Endothelial cell of umbilical vein (primary cell): ENCODE data around the gene HPGD. TPM values are rescaled to one million over a fixed set of nuclear protein-coding genes. Genes with fewer than 3 reads are reported as not detected.

Experiments used
- BruUV-seq: library from RNA; stranded (reverse); fragments of 400-500 nt; replicated peaks from 2 replicates; lab custom pipeline; 2021; lab: Mats Ljungman, UMichigan
- CTCF ChIA-PET: fragments of 300-600, 350-600 bp; sonication (Branson Sonifier 250); formaldehyde crosslinking; loops from one replicate; lab custom pipeline; 2021; ENCODE audit warnings: antibody characterized with exemption, inconsistent platforms; lab: Charles Lee
- POLR2A ChIA-PET: fragments of 300-600, 350-600 bp; sonication (Branson Sonifier 250); formaldehyde crosslinking; loops from one replicate; lab custom pipeline; 2021; ENCODE audit warnings: antibody characterized with exemption, inconsistent platforms; lab: Charles Lee
- DNase-seq: peaks from one replicate; pipeline ENCODE4 v3.0.0-alpha.2; 2011; ENCODE audit warnings: low read depth, low spot score
- FAIRE-seq: peaks from 2 replicates; lab custom pipeline; 2011; peaks lifted over from hg19 to GRCh38; lab: Jason Lieb, UNC
- H2AFZ ChIP-seq: 2 replicates; pipeline ENCODE4 v1.6.0; 2012; ENCODE audit warnings: low read depth, low read length, control low read depth, inconsistent platforms
- H3K27ac ChIP-seq: 2 replicates; pipeline ENCODE4 v1.5.1; 2011; ENCODE audit warnings: low read depth, mild to moderate bottlenecking, control low read depth, low read length, moderate library complexity; ENCODE audit not compliant: insufficient read depth
- H3K27me3 ChIP-seq, 2 experiments: 2 replicates each; pipeline versions ENCODE4 v1.6.0 to v1.6.1; 2011; ENCODE audit warnings: low read length in 2 of 2, mixed read lengths in 1 of 2; ENCODE audit not compliant: control insufficient read depth in 2 of 2, insufficient read depth in 2 of 2
- H3K36me3 ChIP-seq, 2 experiments: 2 replicates in 1 of 2; 3 replicates in 1 of 2; pipeline ENCODE4 v1.5.1; 2011; ENCODE audit warnings: low read length in 2 of 2, mild to moderate bottlenecking in 1 of 2, moderate library complexity in 1 of 2; ENCODE audit not compliant: control insufficient read depth in 2 of 2, insufficient read depth in 2 of 2; ENCODE audit errors: extremely low read depth in 1 of 2
- H3K4me1 ChIP-seq: 3 replicates; pipeline ENCODE4 v1.5.1; 2011; ENCODE audit warnings: mild to moderate bottlenecking, low read length; ENCODE audit not compliant: control insufficient read depth, insufficient read depth; ENCODE audit errors: extremely low read depth
- H3K4me2 ChIP-seq: 2 replicates; pipeline ENCODE4 v1.6.1; 2011; ENCODE audit warnings: low read length, control low read depth, mixed read lengths; ENCODE audit not compliant: insufficient read depth
- H3K4me3 ChIP-seq, 3 experiments: fragments of 200-600 bp in 1 of 3; sonication (generic), shearing (Covaris generic) in 1 of 3; replicated peaks in 1 of 3; 2 replicates each; pipeline ENCODE4 v1.5.1; 2011 to 2016; ENCODE audit warnings: control low read depth in 3 of 3, low read length in 3 of 3, mild to moderate bottlenecking in 2 of 3, inconsistent platforms in 1 of 3, low read depth in 1 of 3, moderate library complexity in 1 of 3; ENCODE audit not compliant: insufficient read depth in 1 of 3
- H3K79me2 ChIP-seq: 2 replicates; pipeline ENCODE4 v1.6.0; 2012; ENCODE audit warnings: low read length, inconsistent platforms; ENCODE audit not compliant: control insufficient read depth, insufficient read depth
- H3K9ac ChIP-seq: replicated peaks from 2 replicates; pipeline ENCODE3; 2011; ENCODE audit warnings: low read length, control low read depth; ENCODE audit not compliant: insufficient read depth; ENCODE audit errors: extremely low read depth
- H3K9me1 ChIP-seq: replicated peaks from 3 replicates; pipeline ENCODE4 v1.6.0; 2011; ENCODE audit warnings: mild to moderate bottlenecking, low read length; ENCODE audit not compliant: control insufficient read depth, insufficient read depth; ENCODE audit errors: extremely low read depth
- H3K9me3 ChIP-seq: replicated peaks from 2 replicates; pipeline ENCODE4 v1.5.1; 2012; ENCODE audit warnings: low read length, inconsistent platforms; ENCODE audit not compliant: control insufficient read depth, insufficient read depth
- H4K20me1 ChIP-seq: replicated peaks from 2 replicates; pipeline ENCODE3; 2011; ENCODE audit warnings: mild to moderate bottlenecking, low read length; ENCODE audit not compliant: control insufficient read depth, insufficient read depth; ENCODE audit errors: extremely low read depth
- EZH2 ChIP-seq: IDR thresholded peaks from 2 replicates; pipeline ENCODE4 v1.6.1; 2012; ENCODE audit warnings: borderline replicate concordance, low read depth, mild to moderate bottlenecking, moderate library complexity, low read length, inconsistent platforms; ENCODE audit not compliant: severe bottlenecking
- FOS ChIP-seq: IDR thresholded peaks from 2 replicates; pipeline ENCODE4 v1.6.1; 2011; ENCODE audit warnings: mild to moderate bottlenecking, low read length, moderate library complexity, borderline replicate concordance; ENCODE audit not compliant: insufficient read depth
- GATA2 ChIP-seq: IDR thresholded peaks from 2 replicates; pipeline ENCODE4 v1.7.0; 2011; ENCODE audit warnings: low read depth, mild to moderate bottlenecking, moderate library complexity, mixed read lengths, low read length; ENCODE audit not compliant: insufficient read length, insufficient read depth
- JUN ChIP-seq: IDR thresholded peaks from 2 replicates; pipeline ENCODE4 v1.6.1; 2011; ENCODE audit warnings: borderline replicate concordance, low read depth; ENCODE audit not compliant: insufficient read length, insufficient read depth
- MAX ChIP-seq: IDR thresholded peaks from 2 replicates; pipeline ENCODE4 v1.6.1; 2011; ENCODE audit not compliant: insufficient read depth, insufficient read length
- MYC ChIP-seq: IDR thresholded peaks from one replicate; pipeline ENCODE4 v1.6.1; 2011; ENCODE audit warnings: mild to moderate bottlenecking, low read depth, low read length
- POLR2A ChIP-seq: IDR thresholded peaks from 2 replicates; pipeline ENCODE4 v1.6.1; 2012; ENCODE audit warnings: low read depth, mild to moderate bottlenecking, control low read depth, low read length
- POLR2AphosphoS5 ChIP-seq: IDR thresholded peaks from 2 replicates; pipeline ENCODE4 v1.6.1; 2012; ENCODE audit warnings: low read depth, mild to moderate bottlenecking, control low read depth, low read length, moderate library complexity; ENCODE audit not compliant: insufficient read depth
- dilution Hi-C: fragments of 300-500 bp; cut with MboI; formaldehyde crosslinking; loops from one replicate; pipeline ENCODE4 v1.15.0; 2019; ENCODE audit warnings: low sequenced_read_pairs; ENCODE audit not compliant: extremely low pct_ligation_motif_present
- intact Hi-C: fragments of 100-400 bp; cut with micrococcal nuclease; formaldehyde crosslinking; loops from one replicate; pipeline ENCODE4 v1.10.0; 2022
- polyA plus RNA-seq, 4 experiments: library from polyadenylated mRNA; depleted of rRNA in 3 of 4; stranded (reverse) in 3 of 4; unstranded in 1 of 4; fragments of >200 nt; gene quantifications; 2 replicates each; pipeline versions ENCODE4 v1.2.1 to v1.2.3, GENCODE V29; 2011 to 2012; ENCODE audit warnings: missing spikeins in 1 of 4
- total RNA-seq: library from RNA; stranded (reverse); gene quantifications from 2 replicates; pipeline ENCODE4 v1.2.3, GENCODE V29; 2021
- TF ChIP-seq, protein P1 (sequence below), 2 donors: IDR thresholded peaks; 1 replicate in 1 of 2; 2 replicates in 1 of 2; pipeline ENCODE4 v1.5.1; 2011; ENCODE audit warnings: low read length in 2 of 2, mild to moderate bottlenecking in 2 of 2, moderate library complexity in 2 of 2, control low read depth in 1 of 2, inconsistent platforms in 1 of 2, low read depth in 1 of 2; ENCODE audit not compliant: insufficient read depth in 1 of 2; ENCODE audit errors: extremely low read depth in 1 of 2

The HPGD gene
- total and polyA plus RNA-seq, 2 donors (not counting 3 experiments of a cell fraction or from before 2014, with no cell fraction given): not detected

- no peaks in the 10 kb centered on the region for H3K79me2 ChIP-seq
- no peaks in the 10 kb centered on the region for H3K9me3 ChIP-seq
- no peak overlapping the region for H3K4me2 ChIP-seq
- H4K20me1 ChIP-seq: no peaks in the 10 kb centered on the region
- intact Hi-C loops: no loop called here
- DNase-seq: no peak
- dilution Hi-C loops: no loop called here
- ChIA-PET CTCF (no interaction called here), POLR2A (no interaction called here)
- no peaks in the 10 kb centered on the region for H3K36me3 ChIP-seq
- FAIRE-seq: no peak
- H3K4me1 ChIP-seq: no peaks in the 10 kb centered on the region
- no peak for TF ChIP-seq JUN
- TF ChIP-seq GATA2: no peak
- no peak for TF ChIP-seq FOS
- no peak for TF ChIP-seq EZH2
- TF ChIP-seq, protein P1, sequence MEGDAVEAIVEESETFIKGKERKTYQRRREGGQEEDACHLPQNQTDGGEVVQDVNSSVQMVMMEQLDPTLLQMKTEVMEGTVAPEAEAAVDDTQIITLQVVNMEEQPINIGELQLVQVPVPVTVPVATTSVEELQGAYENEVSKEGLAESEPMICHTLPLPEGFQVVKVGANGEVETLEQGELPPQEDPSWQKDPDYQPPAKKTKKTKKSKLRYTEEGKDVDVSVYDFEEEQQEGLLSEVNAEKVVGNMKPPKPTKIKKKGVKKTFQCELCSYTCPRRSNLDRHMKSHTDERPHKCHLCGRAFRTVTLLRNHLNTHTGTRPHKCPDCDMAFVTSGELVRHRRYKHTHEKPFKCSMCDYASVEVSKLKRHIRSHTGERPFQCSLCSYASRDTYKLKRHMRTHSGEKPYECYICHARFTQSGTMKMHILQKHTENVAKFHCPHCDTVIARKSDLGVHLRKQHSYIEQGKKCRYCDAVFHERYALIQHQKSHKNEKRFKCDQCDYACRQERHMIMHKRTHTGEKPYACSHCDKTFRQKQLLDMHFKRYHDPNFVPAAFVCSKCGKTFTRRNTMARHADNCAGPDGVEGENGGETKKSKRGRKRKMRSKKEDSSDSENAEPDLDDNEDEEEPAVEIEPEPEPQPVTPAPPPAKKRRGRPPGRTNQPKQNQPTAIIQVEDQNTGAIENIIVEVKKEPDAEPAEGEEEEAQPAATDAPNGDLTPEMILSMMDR (IDR thresholded peaks at IDR 0.05; ENCODE audit: extremely low read depth in 1 of 2, insufficient read depth in 1 of 2, low read depth in 1 of 2, low read length in 2 of 2): no peak
- no peak for TF ChIP-seq MYC
- no peaks in the 10 kb centered on the region for H3K27me3 ChIP-seq
- BruUV-seq: no TSS peak
- H2AFZ ChIP-seq: no peak overlapping the region
- H3K9ac ChIP-seq: no peak overlapping the region
- H3K4me3 ChIP-seq: no peak overlapping the region
- H3K27ac ChIP-seq: no peak overlapping the region
- no peaks in the 10 kb centered on the region for H3K9me1 ChIP-seq
Observed at GRCh38 chr4:174553828-174554227, 31.5 kb upstream of the HPGD start.

DNA sequence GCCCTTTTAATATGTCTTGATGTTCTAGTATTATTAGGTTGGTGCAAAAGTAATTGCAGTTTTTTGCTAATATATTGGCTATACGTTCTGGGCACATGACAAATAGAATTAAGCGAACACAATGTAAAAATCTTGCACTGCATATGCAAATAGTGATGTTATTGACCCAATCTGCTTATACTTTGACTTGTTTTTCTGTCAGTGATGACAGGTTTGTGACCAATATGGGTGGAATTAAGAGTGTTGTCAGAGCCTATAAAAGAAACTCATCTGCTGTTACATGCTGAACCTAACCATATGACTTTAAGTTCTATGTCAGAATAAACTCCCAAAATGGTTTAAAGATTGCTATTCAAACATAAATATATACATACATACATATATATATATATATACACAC lies 30.7 kb upstream of the HPGD start:
- POLR2A ChIA-PET: no interaction called here
- no TSS peak for BruUV-seq

More for the DNA sequence above, 30.7 kb upstream of the HPGD start:
- no peak overlapping the region for H3K4me2 ChIP-seq
- H3K36me3 ChIP-seq: no peaks in the 10 kb centered on the region
- intact Hi-C loops: no loop called here
- no peak overlapping the region for H2AFZ ChIP-seq
- no peaks in the 10 kb centered on the region for H3K9me1 ChIP-seq
- DNase-seq (no peak), FAIRE-seq (no peak)
- H3K27me3 ChIP-seq: no peaks in the 10 kb centered on the region
- no peaks in the 10 kb centered on the region for H3K79me2 ChIP-seq
- dilution Hi-C loops: no loop called here
- no peak overlapping the region for H3K9ac ChIP-seq
- H3K27ac ChIP-seq: no peak overlapping the region
- H3K9me3 ChIP-seq: no peaks in the 10 kb centered on the region
- H4K20me1 ChIP-seq: no peaks in the 10 kb centered on the region
- H3K4me3 ChIP-seq: no peak overlapping the region
- CTCF ChIA-PET: no interaction called here
- no peaks in the 10 kb centered on the region for H3K4me1 ChIP-seq
- TF ChIP-seq EZH2: no peak
- no peak for TF ChIP-seq MAX
- TF ChIP-seq FOS: no peak
- no peak for TF ChIP-seq MYC
- no peak for TF ChIP-seq GATA2
- TF ChIP-seq, protein P1 (IDR thresholded peaks at IDR 0.05; ENCODE audit: extremely low read depth in 1 of 2, insufficient read depth in 1 of 2, low read depth in 1 of 2, low read length in 2 of 2): no peak
- TF ChIP-seq JUN: no peak
- no peak for TF ChIP-seq POLR2A
- TF ChIP-seq POLR2AphosphoS5: no peak
